Activated T-cell treated with anti-CD3 and anti-CD28 coated beads for 48 hours (primary cell): Measurements from ENCODE around the gene NIM1K.
A peak's percentile ranks its signal among the peaks of the same experiment; 100 is the strongest.
"Not testable (repeated sequence)": the region's sequence is repeated elsewhere in the genome, so short reads cannot be mapped to it uniquely, and the experiment has no call there.

Source experiments
- DNase-seq: peaks from one replicate; pipeline ENCODE4 v3.0.0-alpha.2; 2020; ENCODE audit warnings: low read depth

The NIM1K gene

GRCh38 chr5:43281840-43282658 lies 90.0 kb downstream of the NIM1K start:
- DNase-seq: no peak

- DNase-seq: no peak
Measured at GRCh38 chr5:43286623-43287022, 94.6 kb downstream of the NIM1K start.

GRCh38 chr5:43287493-43287892 lies 95.5 kb downstream of the NIM1K start:
- DNase-seq: no peak

GRCh38 chr5:43288269-43288831 lies 96.3 kb downstream of the NIM1K start:
- DNase-seq: no peak

- no peak for DNase-seq
Measured at GRCh38 chr5:43290726-43291125, 98.7 kb downstream of the NIM1K start.

- DNase-seq: no peak
Measured at GRCh38 chr5:43294226-43294625, 102.2 kb downstream of the NIM1K start.

GRCh38 chr5:43295202-43295601 lies 103.2 kb downstream of the NIM1K start:
- no peak for DNase-seq

GRCh38 chr5:43296835-43297234 lies 104.8 kb downstream of the NIM1K start:
- DNase-seq: no peak

GRCh38 chr5:43298443-43298842 lies 106.4 kb downstream of the NIM1K start:
- no peak for DNase-seq

GRCh38 chr5:43300112-43300511 lies 108.1 kb downstream of the NIM1K start:
- no peak for DNase-seq

GRCh38 chr5:43301653-43302091 lies 109.6 kb downstream of the NIM1K start:
- DNase-seq: no peak

GRCh38 chr5:43302481-43302880 lies 110.5 kb downstream of the NIM1K start:
- DNase-seq: no peak

GRCh38 chr5:43303242-43303641 lies 111.2 kb downstream of the NIM1K start:
- DNase-seq: no peak

GRCh38 chr5:43304525-43304924 lies 112.5 kb downstream of the NIM1K start:
- DNase-seq: no peak

- DNase-seq: no peak
Measured at GRCh38 chr5:43305948-43306565, 114.0 kb downstream of the NIM1K start.

- DNase-seq: not testable (repeated sequence)
Measured at GRCh38 chr5:43306954-43307353, 114.9 kb downstream of the NIM1K start.

- no peak for DNase-seq
Measured at GRCh38 chr5:43309122-43309521, 117.1 kb downstream of the NIM1K start.

GRCh38 chr5:43309637-43310036 lies 117.6 kb downstream of the NIM1K start:
- no peak for DNase-seq

- no peak for DNase-seq
Measured at GRCh38 chr5:43312076-43312661, 120.1 kb downstream of the NIM1K start.

- DNase-seq: no peak
Measured at GRCh38 chr5:43312699-43313034, 120.6 kb downstream of the NIM1K start.

- DNase-seq: peak; percentile 97
Measured at GRCh38 chr5:43313035-43313853, 121.2 kb downstream of the NIM1K start, which contains the start of gene HMGCS1. Gene HMGCS1, minus strand, starts transcription at chr5:43313412. Its CDS starts 14,447 bp downstream, at chr5:43298965.

- DNase-seq: no peak
Measured at GRCh38 chr5:43313854-43314457, 121.9 kb downstream of the NIM1K start.
